Mesenteric fat pad (tissue), 1 donor: ENCODE measurements around the gene ULBP1. TPM values are rescaled to one million over a fixed set of nuclear protein-coding genes. Genes with fewer than 3 reads are reported as not detected.
"Not testable (repeated sequence)": the region's sequence is repeated elsewhere in the genome, so short reads cannot be mapped to it uniquely, and the experiment has no call there.

Experiments
- DNase-seq: peaks from one replicate; pipeline ENCODE4 v3.0.0-alpha.2; 2020; ENCODE audit warnings: low spot score
- total RNA-seq: library from RNA; stranded (reverse); fragmentation: NEBNext Ultra II Directional; extraction: Animal tissue kit (Norgen Biotek cat#: 25700); gene quantifications from one replicate; pipeline ENCODE4 v1.2.1, GENCODE V29; 2021
- donor health status: DM: yes; HTN: yes; CAD: no.

ULBP1 gene
- total RNA-seq, 1 donor from 2014 or later: 0.19 TPM

DNA sequence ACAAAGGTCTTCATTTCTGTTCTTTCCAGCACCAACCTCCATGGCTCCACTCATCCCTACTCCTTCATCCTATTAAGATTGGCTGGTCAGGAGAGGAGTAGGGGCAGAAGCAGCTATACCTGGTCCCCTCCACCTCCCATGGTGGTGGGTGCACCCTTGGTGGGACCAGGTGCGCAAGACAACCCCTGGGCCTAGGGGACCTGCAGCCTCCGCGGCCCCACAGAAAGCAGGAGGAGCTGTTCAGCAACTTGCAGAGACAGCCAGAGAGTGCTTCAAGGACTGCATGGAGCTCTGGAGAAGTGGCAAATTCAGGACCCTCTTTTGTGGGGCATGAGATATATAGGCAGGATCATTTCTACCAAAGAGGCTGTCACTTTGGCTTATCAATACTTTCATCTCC is 12.1 kb upstream of the ULBP1 start:
- DNase-seq: peak; percentile 57

DNA sequence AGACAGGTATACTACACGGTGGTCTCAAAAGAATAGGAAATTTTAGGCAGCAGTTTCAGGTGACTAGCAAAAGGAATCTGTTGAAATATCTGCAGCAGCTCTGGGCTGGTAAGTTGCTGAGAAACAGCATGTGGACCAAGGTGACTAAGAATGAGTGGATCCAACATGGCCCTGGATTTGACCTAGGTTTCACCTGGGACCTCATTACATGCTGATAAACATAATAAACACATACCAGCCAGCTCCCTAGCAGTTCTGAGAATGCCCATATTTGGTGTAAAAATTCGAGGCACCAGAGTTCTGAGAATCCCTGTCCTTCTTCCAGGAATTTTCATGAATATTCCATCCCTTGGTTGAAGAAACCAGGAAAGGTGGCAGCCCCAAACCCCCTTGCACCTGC is 10.4 kb upstream of the ULBP1 start:
- peak; percentile 35 for DNase-seq

DNA sequence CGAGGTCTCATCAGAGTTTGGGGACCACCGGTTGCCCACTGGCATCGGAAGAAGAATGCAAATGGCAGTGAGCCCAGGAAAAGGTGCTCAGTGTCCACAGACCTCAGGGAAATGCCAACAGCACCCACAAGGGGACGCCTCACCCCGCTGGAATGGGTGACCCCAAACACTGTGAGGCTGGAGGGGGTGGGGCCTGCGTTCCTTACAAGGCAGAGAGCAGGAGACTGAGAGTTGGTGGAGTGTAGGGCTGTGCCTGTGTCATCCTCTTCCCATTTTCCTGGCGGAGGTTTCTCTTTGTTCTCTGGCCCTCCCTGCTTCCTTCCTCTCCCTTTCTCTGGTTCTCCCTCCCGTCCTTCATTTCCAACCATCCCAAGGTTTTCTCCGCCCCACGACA is 9.8 kb upstream of the ULBP1 start:
- DNase-seq: not testable (repeated sequence)

DNA sequence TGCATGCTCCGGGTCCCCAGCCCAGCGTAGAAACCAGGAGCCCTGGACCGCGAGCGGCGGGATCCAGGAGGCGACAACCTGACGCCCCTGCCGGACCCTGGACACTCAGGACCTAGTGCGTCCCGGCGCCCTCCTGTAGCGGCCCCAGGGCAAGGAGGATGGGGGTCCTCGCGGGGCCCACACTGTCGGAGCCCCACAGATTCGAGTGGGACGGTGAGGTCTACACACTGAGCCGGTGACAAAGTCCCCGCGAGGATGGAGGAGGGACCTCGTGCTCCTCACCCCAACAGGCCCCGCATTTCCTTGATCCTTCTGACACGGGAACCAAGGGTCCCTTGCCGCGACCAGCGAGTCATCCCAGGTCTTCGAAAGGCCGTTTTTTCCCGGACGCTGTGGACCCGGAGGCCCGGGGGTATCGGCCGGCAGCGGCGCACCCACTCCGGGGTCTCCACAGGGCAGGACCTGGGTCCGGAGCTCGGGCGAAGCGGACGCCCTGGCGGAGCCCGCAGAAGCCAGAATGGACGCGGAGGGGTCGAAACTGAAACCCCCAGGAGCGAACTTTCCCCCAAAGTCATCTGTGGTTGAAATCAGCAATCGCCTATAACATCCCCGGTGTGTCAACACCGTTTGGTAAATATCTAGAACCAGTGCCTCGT is 9.3 kb upstream of the ULBP1 start:
- DNase-seq: peak; percentile 71

DNA sequence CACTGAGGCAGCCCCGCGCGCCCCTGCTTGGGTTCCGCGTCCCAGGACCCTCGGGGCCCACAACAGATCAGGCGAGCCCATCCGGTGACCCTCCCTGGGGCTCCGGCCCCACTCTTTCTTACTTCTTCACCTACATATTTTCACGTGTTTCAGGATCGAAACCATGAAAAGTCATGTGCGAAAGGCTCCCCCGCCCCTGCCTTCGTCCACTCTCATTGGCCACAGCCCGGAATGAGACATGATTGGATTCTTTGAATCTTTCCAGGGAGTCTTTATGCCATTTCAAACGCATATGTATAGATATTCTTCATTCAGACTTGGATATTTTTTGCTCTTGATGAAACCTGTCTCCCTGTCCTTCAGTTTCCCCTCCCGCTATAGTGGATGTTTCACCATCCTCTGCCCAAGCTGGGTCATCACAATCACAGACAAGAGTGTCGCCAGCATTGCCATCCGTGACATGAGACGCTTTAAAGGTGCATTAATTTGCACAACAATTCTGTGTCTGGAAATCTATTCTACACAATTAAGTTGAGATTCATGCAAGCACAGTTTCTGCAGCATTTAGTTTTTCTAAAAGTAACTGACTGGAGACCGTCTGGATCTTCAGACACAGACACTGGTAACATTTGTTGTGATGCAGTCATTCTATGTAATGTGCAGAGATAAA is 8.6 kb upstream of the ULBP1 start:
- DNase-seq: peak; percentile 16

DNA sequence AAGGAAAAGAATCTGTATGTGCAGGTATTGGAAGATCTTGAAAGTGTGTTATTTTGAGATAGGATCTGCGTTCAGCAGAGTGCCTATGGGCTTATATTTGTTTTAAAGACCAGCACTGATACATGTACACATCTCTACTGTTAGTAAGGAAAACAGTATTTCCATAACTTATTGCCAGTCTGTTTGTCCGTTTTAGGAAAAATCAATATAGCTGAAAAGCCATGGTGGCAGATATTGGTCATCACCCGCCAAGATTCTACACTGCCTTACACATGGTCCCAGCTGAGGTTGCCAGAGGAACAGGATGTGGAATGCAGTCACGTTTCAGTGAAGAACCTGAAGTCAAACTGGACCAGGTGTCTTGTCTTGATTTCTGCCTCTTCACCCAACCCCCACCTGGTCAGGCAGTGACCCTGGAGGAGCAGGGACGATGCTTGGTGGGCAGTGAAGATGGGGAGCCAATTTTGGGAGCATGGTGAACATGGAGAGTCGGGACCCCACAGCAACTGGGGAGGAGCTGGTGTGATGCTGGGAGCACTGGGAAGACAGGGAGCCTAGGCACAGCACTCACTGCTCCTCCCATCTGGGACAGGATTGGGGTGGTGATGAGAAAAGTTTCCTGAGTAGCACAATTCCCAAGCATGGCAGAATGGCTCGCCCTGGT is 8.0 kb upstream of the ULBP1 start:
- DNase-seq: peak; percentile 11

DNA sequence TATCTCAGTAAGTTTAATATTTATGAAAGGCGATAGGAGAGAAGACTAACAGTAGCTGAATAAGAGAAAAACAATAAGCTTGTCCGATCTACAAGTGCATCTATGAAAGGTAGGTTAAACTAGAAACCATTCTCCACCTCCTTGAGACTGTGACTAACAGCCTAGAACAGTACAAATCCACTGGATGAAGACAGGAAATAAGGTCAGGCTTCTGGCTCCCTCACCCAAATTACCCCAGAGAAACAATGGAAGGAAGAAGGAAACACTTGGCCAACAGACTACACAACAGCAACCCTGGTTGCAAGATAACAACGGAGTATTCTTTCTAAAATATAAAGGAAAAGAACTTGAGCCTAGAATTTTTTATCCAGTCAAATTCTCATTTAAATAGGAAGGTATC is 5.6 kb upstream of the ULBP1 start:
- DNase-seq: not testable (repeated sequence)

DNA sequence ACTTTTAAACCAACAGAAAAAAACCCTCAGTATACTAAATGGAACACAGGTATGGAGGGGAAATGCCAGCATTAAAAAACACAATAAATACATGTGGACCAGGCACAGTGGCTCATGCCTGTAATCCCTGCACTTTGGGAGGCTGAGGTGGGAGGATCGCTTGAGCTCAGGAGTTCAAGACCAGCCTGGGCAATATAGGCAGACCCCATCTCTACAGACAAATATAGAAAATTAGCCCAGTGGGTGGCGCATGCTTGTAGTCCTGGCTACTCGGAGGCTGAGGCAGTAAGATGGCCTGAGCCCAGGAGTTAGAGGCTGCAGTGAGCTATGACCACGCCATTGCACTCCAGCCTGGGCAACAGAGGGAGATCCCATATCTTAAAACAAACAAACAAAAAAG is 3.9 kb upstream of the ULBP1 start:
- not testable (repeated sequence) for DNase-seq

DNA sequence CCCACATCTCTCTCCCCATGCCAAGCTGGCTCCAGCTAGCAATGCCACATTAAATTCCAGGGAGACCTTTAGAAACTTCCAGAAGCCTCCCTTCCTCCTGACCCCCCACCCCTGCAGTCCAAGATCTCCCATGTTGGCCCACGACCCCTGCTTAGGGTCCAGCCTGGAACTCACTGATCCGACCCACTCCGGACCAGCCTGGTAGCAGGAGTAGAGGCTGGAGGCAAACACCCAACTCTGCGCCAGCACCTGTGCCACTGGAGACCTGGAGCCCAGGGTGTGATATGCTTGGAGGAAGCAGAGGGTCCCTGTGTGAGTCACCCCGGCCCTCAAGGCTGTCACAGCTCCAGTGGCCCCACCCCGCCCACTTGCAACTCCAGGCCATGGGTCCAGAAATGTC is 3.3 kb upstream of the ULBP1 start:
- no peak for DNase-seq

DNA sequence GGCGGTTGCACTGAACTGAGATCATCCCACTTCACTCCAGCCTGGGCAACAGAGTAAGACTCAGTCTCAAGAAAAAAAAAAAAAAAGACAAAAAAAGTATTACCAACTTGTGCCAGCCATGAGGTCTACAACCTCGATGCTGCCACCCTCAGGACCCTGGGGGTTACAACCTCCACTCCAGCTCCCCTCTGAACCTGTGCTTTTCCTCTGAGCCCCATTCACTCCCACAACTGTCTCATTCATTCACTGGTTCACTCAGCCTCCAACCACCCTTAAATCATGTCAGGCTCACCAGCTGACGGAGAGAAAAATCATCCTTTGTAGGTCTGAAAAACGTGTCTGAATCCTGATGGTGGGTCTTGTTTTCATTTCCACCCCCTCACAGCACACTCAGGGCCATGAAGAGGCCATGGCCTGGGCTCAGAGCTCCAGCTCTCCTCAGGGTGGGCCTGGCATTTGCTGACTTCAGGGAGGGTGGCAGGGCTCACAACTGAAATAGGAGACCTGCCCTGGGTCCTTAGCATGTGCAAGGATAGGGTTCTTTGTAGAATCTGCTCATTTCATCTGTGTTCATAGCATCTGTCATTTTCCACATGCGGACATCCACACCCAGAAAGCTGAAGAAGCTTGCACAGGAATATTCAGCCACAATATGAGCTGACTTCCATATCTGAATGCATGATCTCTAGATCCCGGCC is 1.9 kb upstream of the ULBP1 start:
- peak; percentile 39 for DNase-seq

DNA sequence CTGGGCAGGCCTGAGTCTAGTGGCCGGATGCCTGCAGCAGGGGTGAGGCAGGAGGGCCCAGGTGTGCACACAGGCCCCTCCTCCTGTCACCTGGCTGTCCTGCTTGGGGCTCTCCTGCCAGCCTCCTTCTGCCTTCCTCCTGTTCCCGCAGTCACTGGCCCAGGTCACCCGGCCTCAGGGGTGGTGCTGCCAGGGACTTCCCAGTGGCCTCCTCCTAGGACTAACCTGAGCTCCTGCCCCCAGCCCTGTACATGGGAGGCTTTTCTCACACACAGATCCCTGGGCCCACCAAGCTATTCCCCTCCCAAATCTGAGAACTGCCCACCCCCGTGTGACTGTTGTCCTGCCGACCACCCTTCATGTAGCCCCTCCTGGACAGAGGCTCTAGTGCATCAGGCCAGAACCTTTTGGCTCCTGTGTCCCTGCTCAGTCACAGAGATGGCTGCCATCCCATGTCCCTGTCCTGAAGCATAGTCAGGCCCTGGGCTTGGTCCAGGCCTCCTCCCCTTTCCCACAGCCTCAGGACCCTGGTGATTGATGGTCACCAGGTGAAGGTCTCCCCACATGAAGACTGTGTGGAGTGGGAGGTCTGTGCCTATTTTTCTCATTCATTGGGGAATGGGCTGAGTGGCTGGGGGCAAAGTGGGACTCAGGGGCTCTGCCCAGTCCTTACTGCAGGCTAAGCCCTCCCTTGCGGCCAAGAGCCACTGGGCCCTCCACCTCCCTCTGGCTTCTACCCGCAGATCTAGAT is 1.1 kb upstream of the ULBP1 start:
- peak; percentile 79 for DNase-seq

DNA sequence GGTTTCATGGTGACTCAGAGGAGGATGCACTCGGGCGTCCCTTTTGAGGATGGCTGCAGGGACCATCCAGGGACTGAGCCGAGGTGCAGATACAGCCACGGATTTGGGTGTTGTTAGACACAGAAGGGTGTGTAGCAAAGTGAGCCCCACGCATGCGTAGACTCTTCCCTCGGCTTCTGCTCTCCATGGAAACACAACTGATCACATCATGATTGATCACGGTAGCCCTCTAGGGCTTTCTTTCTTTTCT is 606 bp upstream of the ULBP1 start:
- no peak for DNase-seq

DNA sequence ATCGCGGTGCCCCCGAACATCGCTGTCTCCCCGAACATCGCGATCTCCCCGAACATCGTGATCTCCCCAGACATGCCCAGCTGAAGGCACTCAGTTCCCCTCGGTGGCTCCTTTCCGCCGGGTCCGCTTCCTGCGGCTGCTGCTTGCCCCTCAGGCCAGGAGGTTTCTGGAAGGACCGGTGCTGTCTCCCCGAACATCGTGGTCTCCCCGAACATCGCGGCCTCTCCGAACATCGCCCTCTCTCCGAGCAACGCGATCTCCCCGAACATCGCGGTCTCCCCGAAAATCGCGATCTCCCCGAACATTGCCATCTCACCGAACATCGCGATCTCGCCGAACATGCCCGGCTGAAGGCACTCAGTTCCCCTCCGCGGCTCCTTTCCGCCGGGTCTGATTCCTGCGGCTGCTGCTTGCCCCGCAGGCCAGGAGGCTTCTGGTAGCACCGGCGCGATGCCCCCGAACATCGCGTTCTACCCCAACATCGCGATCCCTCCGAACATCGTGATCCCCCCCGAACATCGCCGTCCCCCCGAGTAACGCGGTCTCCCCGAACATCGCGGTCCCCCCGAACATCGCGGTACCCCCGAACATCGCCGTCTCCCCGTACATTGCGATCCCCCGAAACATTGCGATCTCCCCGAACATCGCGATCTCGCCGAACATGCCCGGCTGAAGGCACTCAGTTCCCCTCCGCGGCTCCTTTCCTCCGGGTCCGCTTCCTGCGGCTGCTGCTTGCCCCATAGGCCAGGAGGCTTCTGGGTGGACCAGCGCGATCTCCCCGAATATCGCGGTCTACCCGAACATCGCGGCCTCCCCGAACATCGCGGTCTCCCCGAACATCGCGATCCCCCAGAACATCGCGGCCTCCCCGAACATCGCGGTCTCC is 808 bp downstream of the ULBP1 start:
- no peak for DNase-seq

DNA sequence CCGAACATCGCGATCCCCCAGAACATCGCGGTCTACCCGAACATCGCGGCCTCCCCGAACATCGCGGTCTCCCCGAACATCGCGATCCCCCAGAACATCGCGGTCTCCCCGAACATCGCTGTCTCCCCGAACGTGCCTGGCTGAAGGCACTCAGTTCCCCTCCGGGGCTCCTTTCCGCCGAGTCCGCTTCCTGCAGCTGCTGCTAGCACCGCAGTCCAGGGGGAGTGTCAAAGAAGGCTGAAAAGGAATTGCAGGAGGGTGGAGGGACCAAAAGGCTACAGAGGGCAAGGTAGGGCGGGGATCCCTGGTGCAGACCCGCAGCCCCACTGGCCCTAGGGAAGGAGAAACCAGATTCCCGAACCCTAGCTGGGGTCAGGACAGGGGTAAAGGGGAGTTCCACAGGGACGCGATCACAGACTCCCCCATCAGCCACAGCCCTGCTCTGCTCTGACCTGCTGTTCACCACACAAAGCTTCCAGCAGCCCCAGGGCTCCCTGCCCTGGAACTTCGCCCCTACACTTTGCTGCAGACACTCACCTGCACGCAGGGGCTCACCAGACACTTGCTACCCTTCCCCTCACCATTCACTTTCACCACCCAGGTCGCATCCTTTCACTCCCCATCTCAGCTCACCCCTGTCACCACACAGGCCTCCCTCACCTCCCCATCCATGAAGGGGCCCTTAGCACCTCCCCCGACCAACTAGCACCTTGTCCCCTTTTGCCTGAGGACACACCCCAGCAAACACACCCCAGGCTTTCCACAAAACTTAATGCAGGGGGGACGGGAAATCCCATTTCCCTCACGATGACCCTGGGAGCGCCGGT is 1.7 kb downstream of the ULBP1 start:
- no peak for DNase-seq

DNA sequence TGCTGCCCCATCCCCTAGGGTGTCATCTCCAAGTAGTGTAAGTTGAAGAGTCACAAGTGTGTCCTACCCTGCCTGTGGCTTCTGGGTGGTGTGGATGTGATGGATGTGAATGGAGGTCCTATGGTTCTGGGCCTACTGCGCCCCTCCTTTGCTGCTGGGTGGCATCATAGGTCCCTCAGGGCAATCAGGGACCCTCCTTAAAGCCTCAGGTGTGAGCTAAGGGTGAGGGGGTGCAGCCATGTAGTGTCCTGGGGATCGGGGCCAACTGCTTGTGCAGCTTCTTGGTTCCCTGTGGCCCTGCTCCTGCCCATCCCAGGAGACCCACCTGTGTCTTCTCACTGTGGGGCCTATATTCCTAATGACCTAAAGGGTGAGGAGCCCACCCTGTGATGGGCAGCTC is 2.6 kb downstream of the ULBP1 start:
- DNase-seq: not testable (repeated sequence)

DNA sequence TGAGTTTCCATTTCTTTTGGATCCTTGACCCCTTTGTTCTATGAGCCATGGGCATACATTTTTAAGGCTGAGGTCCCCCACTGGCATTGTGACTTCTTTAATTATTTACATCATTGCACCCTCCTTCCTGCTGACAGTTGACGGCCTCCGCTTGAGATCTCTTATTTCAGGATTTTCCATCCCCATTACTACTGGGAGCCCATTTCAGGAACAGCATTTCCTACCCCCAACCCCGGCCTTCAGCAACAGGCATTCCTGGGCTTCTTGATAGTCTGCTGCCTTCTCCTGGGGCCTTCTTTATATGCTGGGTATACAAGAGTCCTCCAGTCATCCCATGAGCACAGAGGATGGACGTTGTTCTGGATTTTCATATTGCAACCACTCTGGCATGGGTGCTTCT is 3.8 kb downstream of the ULBP1 start:
- DNase-seq: no peak

DNA sequence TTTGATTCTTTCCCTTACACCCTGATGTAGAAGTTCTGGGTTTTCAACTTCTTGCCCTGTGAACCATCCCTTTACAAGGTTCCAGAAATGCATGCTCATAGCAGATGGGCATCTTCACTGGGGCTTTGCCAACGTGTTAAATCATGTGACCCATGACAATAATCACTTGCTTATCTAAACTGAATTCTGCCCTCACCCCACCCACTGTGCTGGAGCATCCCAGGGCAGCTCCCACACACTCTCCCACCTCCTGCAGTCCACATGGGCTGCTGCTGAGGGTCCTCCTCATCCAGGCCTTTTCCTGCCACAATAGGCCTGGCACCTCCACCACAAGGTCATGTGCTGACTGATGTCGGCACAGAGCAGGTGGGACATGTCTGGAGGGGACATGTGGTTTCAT is 4.3 kb downstream of the ULBP1 start:
- DNase-seq: not testable (repeated sequence)

DNA sequence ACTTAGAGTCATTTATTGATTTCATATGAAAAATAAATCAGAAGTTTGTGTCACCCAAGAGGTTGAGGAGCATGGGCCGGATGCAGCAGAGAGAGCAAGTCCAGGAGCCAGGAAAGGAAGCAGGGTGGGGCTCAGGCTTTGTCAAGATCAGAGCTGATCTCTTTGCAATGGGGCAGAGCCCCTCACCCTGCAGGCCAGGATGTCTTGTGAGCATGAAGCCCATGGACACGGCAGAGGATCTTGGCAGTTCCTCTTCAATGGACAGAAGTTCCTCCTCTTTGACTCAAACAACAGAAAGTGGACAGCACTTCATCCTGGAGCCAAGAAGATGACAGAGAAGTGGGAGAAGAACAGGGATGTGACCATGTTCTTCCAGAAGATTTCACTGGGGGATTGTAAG is 5.2 kb downstream of the ULBP1 start:
- DNase-seq: not testable (repeated sequence)

DNA sequence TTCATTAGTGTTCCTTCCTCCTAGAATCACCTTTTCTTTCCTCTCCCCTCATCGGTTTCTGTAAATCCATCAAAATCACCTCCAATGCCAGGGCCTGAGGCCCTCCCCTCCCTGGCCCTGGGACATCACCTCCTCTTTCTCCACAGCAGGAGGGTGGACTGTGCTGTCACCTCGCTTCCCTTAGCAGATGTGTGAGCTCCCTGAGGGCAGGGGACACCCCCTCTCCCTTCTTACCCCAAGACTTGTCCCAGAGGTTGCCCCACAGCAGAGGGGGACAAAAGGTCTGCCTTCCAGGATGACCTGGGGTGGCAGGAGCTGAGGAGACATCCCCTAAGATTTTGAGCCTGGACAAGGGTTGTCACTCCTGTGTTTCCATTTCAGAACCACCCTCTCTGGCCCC is 5.9 kb downstream of the ULBP1 start:
- DNase-seq: no peak

DNA sequence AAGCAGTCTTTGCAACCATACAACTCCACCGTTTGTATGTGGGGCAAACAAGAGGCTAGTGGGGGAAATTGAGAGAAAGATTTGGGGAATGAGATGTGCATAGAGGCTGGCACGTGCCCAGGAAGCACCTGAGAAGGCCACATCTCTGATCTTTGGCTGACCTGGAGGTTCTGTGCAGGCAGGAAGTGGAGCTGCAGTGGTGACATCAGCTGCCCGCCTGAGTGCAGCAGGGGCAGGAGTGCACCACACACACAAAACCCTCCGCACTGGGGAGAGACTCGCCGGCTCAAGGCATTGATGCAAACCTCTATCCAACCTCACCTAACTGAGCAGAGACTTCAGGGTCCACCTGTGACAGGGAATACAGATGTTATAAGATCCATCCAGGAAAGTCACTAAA is 10.7 kb downstream of the ULBP1 start:
- DNase-seq: not testable (repeated sequence)
